PC-3 (cell line): ENCODE results near the gene LIM2.

Experiments
- EZH2 ChIP-seq: fragments of 300-600 bp; sonication (generic); IDR thresholded peaks from one replicate; pipeline ENCODE4 v1.6.1; 2017; ENCODE audit warnings: antibody characterized with exemption, mild to moderate bottlenecking, low read length; ENCODE audit not compliant: unreplicated experiment
- EZH2phosphoT487 ChIP-seq: fragments of 300-600 bp; sonication (generic); IDR thresholded peaks from 2 replicates; pipeline ENCODE4 v1.6.1; 2018; ENCODE audit warnings: mild to moderate bottlenecking, antibody characterized with exemption, low read length, borderline replicate concordance
- TF ChIP-seq, protein P1 (sequence below): fragments of 300-600 bp; sonication (generic); conservative IDR thresholded peaks from 2 replicates; pipeline ENCODE4 v1.5.1; 2017; ENCODE audit warnings: antibody characterized with exemption, low read depth, mild to moderate bottlenecking, low read length

DNA sequence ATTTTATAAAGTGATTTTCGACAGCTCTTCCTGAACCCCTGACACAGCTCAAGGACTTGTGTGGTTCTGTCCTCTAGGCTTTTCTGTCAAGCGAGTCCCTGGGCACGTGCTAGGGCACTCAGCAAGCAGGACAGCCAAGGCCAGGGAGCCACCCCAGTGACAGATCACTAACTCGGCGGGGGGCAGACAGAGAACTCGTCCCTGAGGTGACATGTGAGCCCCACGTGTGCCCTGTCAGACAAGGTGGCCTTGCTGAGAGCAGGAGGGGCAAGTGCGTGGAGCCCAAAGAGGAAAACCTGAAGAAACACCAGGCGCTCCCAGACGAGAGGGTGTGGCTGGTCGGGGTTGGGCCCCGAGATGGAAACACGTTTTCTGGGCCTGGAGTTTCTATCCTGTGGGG, 26.5 kb downstream of the LIM2 start:
- TF ChIP-seq, protein P1, sequence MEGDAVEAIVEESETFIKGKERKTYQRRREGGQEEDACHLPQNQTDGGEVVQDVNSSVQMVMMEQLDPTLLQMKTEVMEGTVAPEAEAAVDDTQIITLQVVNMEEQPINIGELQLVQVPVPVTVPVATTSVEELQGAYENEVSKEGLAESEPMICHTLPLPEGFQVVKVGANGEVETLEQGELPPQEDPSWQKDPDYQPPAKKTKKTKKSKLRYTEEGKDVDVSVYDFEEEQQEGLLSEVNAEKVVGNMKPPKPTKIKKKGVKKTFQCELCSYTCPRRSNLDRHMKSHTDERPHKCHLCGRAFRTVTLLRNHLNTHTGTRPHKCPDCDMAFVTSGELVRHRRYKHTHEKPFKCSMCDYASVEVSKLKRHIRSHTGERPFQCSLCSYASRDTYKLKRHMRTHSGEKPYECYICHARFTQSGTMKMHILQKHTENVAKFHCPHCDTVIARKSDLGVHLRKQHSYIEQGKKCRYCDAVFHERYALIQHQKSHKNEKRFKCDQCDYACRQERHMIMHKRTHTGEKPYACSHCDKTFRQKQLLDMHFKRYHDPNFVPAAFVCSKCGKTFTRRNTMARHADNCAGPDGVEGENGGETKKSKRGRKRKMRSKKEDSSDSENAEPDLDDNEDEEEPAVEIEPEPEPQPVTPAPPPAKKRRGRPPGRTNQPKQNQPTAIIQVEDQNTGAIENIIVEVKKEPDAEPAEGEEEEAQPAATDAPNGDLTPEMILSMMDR = no peak
- no peak for TF ChIP-seq EZH2
- no peak for TF ChIP-seq EZH2phosphoT487
